HG02943 (cell line): ENCODE results near the gene TMEM108.

Experiments
- ATAC-seq: cut with Tn5 transposase; IDR thresholded peaks from one replicate; pipeline ENCODE4 v1.9.1; 2021; ENCODE audit warnings: mild to moderate bottlenecking, low read depth, moderate library complexity; ENCODE audit not compliant: unreplicated experiment

TMEM108 gene

GRCh38 chr3:133209871-133210550 lies 171.8 kb downstream of the TMEM108 start:
- no peak for ATAC-seq

- ATAC-seq = no peak
These were observed 172.5 kb downstream of the TMEM108 start for GRCh38 chr3:133210656-133211055.

GRCh38 chr3:133211449-133211848 lies 173.3 kb downstream of the TMEM108 start:
- peak; percentile 95 for ATAC-seq

- no peak for ATAC-seq
These were observed 173.7 kb downstream of the TMEM108 start for GRCh38 chr3:133211856-133212255.

- ATAC-seq = no peak
These were observed 175.7 kb downstream of the TMEM108 start for GRCh38 chr3:133213937-133214336.

- no peak for ATAC-seq
These were observed 189.6 kb downstream of the TMEM108 start for GRCh38 chr3:133227813-133228212.

- no peak for ATAC-seq
These were observed 192.0 kb downstream of the TMEM108 start for GRCh38 chr3:133230195-133230594.

- ATAC-seq = no peak
These were observed 198.7 kb downstream of the TMEM108 start for GRCh38 chr3:133236901-133237300.

- ATAC-seq = no peak
These were observed 199.2 kb downstream of the TMEM108 start for GRCh38 chr3:133237380-133237779.

GRCh38 chr3:133238015-133238414 lies 199.8 kb downstream of the TMEM108 start:
- ATAC-seq = no peak

GRCh38 chr3:133246119-133246518 lies 207.9 kb downstream of the TMEM108 start:
- ATAC-seq = no peak

- ATAC-seq = no peak
These were observed 208.6 kb downstream of the TMEM108 start for GRCh38 chr3:133246773-133247172.

GRCh38 chr3:133248389-133248788 lies 210.2 kb downstream of the TMEM108 start:
- no peak for ATAC-seq

GRCh38 chr3:133249490-133249889 lies 211.3 kb downstream of the TMEM108 start:
- ATAC-seq = no peak

- ATAC-seq = no peak
These were observed 216.0 kb downstream of the TMEM108 start for GRCh38 chr3:133254151-133254550.

- ATAC-seq = no peak
These were observed 216.5 kb downstream of the TMEM108 start for GRCh38 chr3:133254716-133255115.

GRCh38 chr3:133256787-133257483 lies 218.7 kb downstream of the TMEM108 start:
- ATAC-seq = no peak

- ATAC-seq = no peak
These were observed 220.2 kb downstream of the TMEM108 start for GRCh38 chr3:133258358-133258757.

- ATAC-seq = no peak
These were observed 221.6 kb downstream of the TMEM108 start for GRCh38 chr3:133259767-133260166.

- ATAC-seq = no peak
These were observed 224.1 kb downstream of the TMEM108 start for GRCh38 chr3:133262333-133262732.

- ATAC-seq = no peak
These were observed 226.7 kb downstream of the TMEM108 start for GRCh38 chr3:133264920-133265319.

- no peak for ATAC-seq
These were observed 230.5 kb downstream of the TMEM108 start for GRCh38 chr3:133268726-133269134.
